Liver (tissue), 9 donors: ENCODE results near the gene CRMP1. TPM values are rescaled to one million over a fixed set of nuclear protein-coding genes. Genes with fewer than 3 reads are reported as not detected.

ENCODE experiments used
- DNase-seq: peaks from one replicate; pipeline ENCODE4 v3.0.0-alpha.2; 2017; ENCODE audit warnings: low spot score
- H3K27ac ChIP-seq, 2 donors: one replicate each; pipeline ENCODE4 v1.7.0; 2013; ENCODE audit warnings: inconsistent platforms in 2 of 2, low read length in 2 of 2, control low read depth in 1 of 2, low read depth in 1 of 2, mild to moderate bottlenecking in 1 of 2
- H3K27me3 ChIP-seq, 4 donors: one replicate each; pipeline versions ENCODE4 v1.6.1 to v1.7.0; 2013; ENCODE audit warnings: low read length in 3 of 4, inconsistent platforms in 1 of 4, mild to moderate bottlenecking in 1 of 4, moderate library complexity in 1 of 4; ENCODE audit not compliant: control insufficient read depth in 4 of 4, insufficient read depth in 4 of 4
- H3K36me3 ChIP-seq, 4 donors: one replicate each; pipeline versions ENCODE4 v1.6.1 to v1.7.0; 2013; ENCODE audit warnings: low read length in 3 of 4, mild to moderate bottlenecking in 3 of 4, low read depth in 1 of 4, moderate library complexity in 1 of 4; ENCODE audit not compliant: control insufficient read depth in 4 of 4, insufficient read depth in 3 of 4
- H3K4me1 ChIP-seq, 4 donors: one replicate each; pipeline versions ENCODE4 v1.6.1 to v1.7.0; 2013; ENCODE audit warnings: low read length in 3 of 4, mild to moderate bottlenecking in 3 of 4, moderate library complexity in 1 of 4; ENCODE audit not compliant: control insufficient read depth in 4 of 4, insufficient read depth in 4 of 4
- H3K4me3 ChIP-seq, 3 donors: one replicate each; pipeline versions ENCODE4 v1.6.1 to v1.7.0; 2013; ENCODE audit warnings: low read length in 3 of 3, control low read depth in 1 of 3, low read depth in 1 of 3, mild to moderate bottlenecking in 1 of 3
- H3K9ac ChIP-seq, 2 donors: one replicate each; pipeline ENCODE4 v1.7.0; 2013; ENCODE audit warnings: low read length in 2 of 2, mild to moderate bottlenecking in 2 of 2, moderate library complexity in 2 of 2, control low read depth in 1 of 2, low read depth in 1 of 2
- H3K9me3 ChIP-seq, 4 donors: one replicate each; pipeline versions ENCODE4 v1.6.1 to v1.7.0; 2013; ENCODE audit warnings: low read length in 3 of 4; ENCODE audit not compliant: control insufficient read depth in 4 of 4
- FOXA1 ChIP-seq: IDR thresholded peaks from 2 replicates; pipeline ENCODE4 v1.6.1; 2016; ENCODE audit warnings: antibody characterized with exemption
- FOXA2 ChIP-seq: IDR thresholded peaks from 2 replicates; pipeline ENCODE4 v1.6.1; 2016; ENCODE audit warnings: antibody characterized with exemption
- HNF4A ChIP-seq, 2 donors: conservative IDR thresholded peaks; 2 replicates each; pipeline ENCODE4 v1.6.1; 2016; ENCODE audit warnings: antibody characterized with exemption in 2 of 2, mild to moderate bottlenecking in 2 of 2
- HNF4G ChIP-seq: IDR thresholded peaks from 2 replicates; pipeline ENCODE4 v1.6.1; 2016; ENCODE audit warnings: antibody characterized with exemption
- NR2F2 ChIP-seq: IDR thresholded peaks from 2 replicates; pipeline ENCODE4 v1.6.1; 2016; ENCODE audit warnings: antibody characterized with exemption
- RAD21 ChIP-seq, 2 donors: IDR thresholded peaks; 2 replicates each; pipeline ENCODE4 v1.6.1; 2016; ENCODE audit warnings: antibody characterized with exemption in 2 of 2, mild to moderate bottlenecking in 2 of 2
- RXRA ChIP-seq, 2 donors: IDR thresholded peaks; 2 replicates each; pipeline ENCODE4 v1.6.1; 2017 to 2018; ENCODE audit warnings: antibody characterized with exemption in 2 of 2, mild to moderate bottlenecking in 1 of 2
- YY1 ChIP-seq: IDR thresholded peaks from 2 replicates; pipeline ENCODE4 v1.6.1; 2016; ENCODE audit warnings: antibody characterized with exemption, mild to moderate bottlenecking
- WGBS: extraction: QIAGEN DNeasy Blood & Tissue Kit; methylation state at CpG from one replicate; pipeline ENCODE4 v1.1.7; 2013; 5-methylcytosine and 5-hydroxymethylcytosine counted together
- polyA plus RNA-seq, 2 donors: library from polyadenylated mRNA; stranded (reverse) in 1 of 2; unstranded in 1 of 2; fragments of 200-250 nt in 1 of 2; fragments of >200 nt in 1 of 2; fragmentation: Nextera tagmentation in 1 of 2; extraction: Ambion mirVana in 1 of 2; gene quantifications; one replicate each; pipeline versions ENCODE4 v1.2.1 to v1.2.3, GENCODE V29; 2013 to 2015
- total RNA-seq, 2 donors: library from RNA; depleted of rRNA; stranded (reverse); fragments of >200 nt; gene quantifications; one replicate each; pipeline ENCODE4 v1.2.3, GENCODE V29; 2014
- TF ChIP-seq, protein P1 (sequence below): IDR thresholded peaks from 2 replicates; pipeline ENCODE4 v1.6.1; 2016; ENCODE audit warnings: antibody characterized with exemption, mild to moderate bottlenecking
- TF ChIP-seq, protein P2 (sequence below): IDR thresholded peaks from 2 replicates; pipeline ENCODE4 v1.6.1; 2016; ENCODE audit warnings: antibody characterized with exemption
- TF ChIP-seq, protein P3 (sequence below): fragments of 150-350 bp; IDR thresholded peaks from 2 replicates; pipeline ENCODE4 v1.5.1; 2017; ENCODE audit warnings: improper control_type of control experiment, low read depth, low read length; ENCODE audit not compliant: missing input control
- TF ChIP-seq, protein P4 (sequence below): IDR thresholded peaks from 2 replicates; pipeline ENCODE4 v1.6.1; 2016; ENCODE audit warnings: antibody characterized with exemption
- TF ChIP-seq, protein P5 (sequence below): IDR thresholded peaks from 2 replicates; pipeline ENCODE4 v1.6.1; 2016; ENCODE audit warnings: antibody characterized with exemption
- donor health status: healthy.
- donor health status: healthy.
- donor health status: healthy.
- donor health status: healthy.
- donor health status: healthy.

The CRMP1 gene
- total and polyA plus RNA-seq, 4 donors, result 0.06 to 0.42 (median 0.12) TPM

DNA sequence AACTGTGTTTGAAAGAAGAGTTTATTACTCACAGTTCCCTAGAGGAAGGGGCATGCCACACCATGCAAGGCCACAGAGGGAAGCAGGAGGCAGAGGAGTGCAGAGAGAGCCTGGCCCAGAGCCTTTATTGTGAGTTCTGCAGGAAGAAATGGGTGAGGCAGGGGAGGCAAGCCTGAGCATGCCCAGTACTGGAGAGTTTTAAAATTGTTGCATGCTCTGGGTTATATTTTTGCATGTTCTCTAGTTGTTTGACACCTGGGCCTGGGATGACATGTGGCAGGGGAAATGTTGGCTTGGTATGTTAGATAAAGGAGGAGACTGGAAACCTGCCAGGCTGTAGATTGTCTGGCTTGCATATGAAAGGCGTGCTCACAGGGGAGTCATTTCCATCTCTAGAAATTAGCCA lies 19.7 kb upstream of the CRMP1 start:
- Histone ChIP-seq H3K27ac (no peak overlapping the region), H3K9me3 (peaks cover 3 to 5% (median 4%) of the 10 kb centered on the region in 4 donors), H3K27me3 (peaks cover 0 to 4% (median 1%) of the 10 kb centered on the region in 4 donors), H3K9ac (no peak overlapping the region), H3K4me3 (no peak overlapping the region), H3K36me3 (no peaks in the 10 kb centered on the region), H3K4me1 (no peaks in the 10 kb centered on the region)
- WGBS, result 86% methylated on average over 1 of the region's 1 CpG
- TF ChIP-seq, protein P1, sequence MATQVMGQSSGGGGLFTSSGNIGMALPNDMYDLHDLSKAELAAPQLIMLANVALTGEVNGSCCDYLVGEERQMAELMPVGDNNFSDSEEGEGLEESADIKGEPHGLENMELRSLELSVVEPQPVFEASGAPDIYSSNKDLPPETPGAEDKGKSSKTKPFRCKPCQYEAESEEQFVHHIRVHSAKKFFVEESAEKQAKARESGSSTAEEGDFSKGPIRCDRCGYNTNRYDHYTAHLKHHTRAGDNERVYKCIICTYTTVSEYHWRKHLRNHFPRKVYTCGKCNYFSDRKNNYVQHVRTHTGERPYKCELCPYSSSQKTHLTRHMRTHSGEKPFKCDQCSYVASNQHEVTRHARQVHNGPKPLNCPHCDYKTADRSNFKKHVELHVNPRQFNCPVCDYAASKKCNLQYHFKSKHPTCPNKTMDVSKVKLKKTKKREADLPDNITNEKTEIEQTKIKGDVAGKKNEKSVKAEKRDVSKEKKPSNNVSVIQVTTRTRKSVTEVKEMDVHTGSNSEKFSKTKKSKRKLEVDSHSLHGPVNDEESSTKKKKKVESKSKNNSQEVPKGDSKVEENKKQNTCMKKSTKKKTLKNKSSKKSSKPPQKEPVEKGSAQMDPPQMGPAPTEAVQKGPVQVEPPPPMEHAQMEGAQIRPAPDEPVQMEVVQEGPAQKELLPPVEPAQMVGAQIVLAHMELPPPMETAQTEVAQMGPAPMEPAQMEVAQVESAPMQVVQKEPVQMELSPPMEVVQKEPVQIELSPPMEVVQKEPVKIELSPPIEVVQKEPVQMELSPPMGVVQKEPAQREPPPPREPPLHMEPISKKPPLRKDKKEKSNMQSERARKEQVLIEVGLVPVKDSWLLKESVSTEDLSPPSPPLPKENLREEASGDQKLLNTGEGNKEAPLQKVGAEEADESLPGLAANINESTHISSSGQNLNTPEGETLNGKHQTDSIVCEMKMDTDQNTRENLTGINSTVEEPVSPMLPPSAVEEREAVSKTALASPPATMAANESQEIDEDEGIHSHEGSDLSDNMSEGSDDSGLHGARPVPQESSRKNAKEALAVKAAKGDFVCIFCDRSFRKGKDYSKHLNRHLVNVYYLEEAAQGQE, result no peak
- TF ChIP-seq, protein P2, sequence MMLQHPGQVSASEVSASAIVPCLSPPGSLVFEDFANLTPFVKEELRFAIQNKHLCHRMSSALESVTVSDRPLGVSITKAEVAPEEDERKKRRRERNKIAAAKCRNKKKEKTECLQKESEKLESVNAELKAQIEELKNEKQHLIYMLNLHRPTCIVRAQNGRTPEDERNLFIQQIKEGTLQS, result no peak
- DNase-seq, result no peak

DNA sequence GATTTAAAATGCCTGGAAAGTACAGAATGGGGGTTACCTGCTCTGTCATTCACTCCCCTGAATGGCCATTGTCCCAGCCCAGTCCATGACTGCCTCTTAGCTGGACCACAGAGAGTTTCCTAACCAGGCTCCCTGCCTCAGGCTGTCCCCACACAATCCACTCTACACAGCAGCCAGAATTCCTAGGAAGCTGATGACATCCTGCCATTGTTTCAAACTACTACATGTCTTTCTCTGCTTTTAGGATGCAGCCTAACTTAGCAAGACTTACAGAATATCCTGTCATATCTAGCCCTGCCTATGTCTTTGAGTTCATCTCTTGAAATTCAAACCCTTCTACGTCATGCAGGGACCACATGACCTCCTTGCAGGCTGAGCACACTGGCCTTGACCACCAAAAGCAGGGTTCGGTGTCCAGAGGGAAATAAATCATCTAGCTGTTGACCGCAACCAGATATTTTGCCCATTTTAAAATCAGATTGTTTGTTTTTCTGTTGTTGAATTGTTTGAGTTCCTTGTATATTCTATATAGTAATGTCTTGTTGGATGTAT lies 16.1 kb upstream of the CRMP1 start:
- no peak overlapping the region for H3K9ac ChIP-seq
- DNase-seq, result no peak
- no peaks in the 10 kb centered on the region for H3K4me1 ChIP-seq
- H3K9me3 ChIP-seq, result peaks cover 3 to 8% (median 5%) of the 10 kb centered on the region in 4 donors
- H3K36me3 ChIP-seq, result no peaks in the 10 kb centered on the region
- WGBS, result 59% methylated on average over 3 of the region's 3 CpGs
- H3K4me3 ChIP-seq, result no peak overlapping the region
- H3K27ac ChIP-seq, result no peak overlapping the region
- TF ChIP-seq YY1 (no peak), RXRA (IDR thresholded peaks at IDR 0.05) (no peak), HNF4A (conservative IDR thresholded peaks at IDR 0.05) (no peak), NR2F2 (no peak), HNF4G (no peak), RAD21 (IDR thresholded peaks at IDR 0.05) (no peak), FOXA2 (no peak), FOXA1 (no peak)
- TF ChIP-seq, protein P3, sequence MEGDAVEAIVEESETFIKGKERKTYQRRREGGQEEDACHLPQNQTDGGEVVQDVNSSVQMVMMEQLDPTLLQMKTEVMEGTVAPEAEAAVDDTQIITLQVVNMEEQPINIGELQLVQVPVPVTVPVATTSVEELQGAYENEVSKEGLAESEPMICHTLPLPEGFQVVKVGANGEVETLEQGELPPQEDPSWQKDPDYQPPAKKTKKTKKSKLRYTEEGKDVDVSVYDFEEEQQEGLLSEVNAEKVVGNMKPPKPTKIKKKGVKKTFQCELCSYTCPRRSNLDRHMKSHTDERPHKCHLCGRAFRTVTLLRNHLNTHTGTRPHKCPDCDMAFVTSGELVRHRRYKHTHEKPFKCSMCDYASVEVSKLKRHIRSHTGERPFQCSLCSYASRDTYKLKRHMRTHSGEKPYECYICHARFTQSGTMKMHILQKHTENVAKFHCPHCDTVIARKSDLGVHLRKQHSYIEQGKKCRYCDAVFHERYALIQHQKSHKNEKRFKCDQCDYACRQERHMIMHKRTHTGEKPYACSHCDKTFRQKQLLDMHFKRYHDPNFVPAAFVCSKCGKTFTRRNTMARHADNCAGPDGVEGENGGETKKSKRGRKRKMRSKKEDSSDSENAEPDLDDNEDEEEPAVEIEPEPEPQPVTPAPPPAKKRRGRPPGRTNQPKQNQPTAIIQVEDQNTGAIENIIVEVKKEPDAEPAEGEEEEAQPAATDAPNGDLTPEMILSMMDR, result no peak
- TF ChIP-seq, protein P2, result no peak
- TF ChIP-seq, protein P1, result no peak
- TF ChIP-seq, protein P4, sequence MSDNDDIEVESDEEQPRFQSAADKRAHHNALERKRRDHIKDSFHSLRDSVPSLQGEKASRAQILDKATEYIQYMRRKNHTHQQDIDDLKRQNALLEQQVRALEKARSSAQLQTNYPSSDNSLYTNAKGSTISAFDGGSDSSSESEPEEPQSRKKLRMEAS, result no peak
- TF ChIP-seq, protein P5, sequence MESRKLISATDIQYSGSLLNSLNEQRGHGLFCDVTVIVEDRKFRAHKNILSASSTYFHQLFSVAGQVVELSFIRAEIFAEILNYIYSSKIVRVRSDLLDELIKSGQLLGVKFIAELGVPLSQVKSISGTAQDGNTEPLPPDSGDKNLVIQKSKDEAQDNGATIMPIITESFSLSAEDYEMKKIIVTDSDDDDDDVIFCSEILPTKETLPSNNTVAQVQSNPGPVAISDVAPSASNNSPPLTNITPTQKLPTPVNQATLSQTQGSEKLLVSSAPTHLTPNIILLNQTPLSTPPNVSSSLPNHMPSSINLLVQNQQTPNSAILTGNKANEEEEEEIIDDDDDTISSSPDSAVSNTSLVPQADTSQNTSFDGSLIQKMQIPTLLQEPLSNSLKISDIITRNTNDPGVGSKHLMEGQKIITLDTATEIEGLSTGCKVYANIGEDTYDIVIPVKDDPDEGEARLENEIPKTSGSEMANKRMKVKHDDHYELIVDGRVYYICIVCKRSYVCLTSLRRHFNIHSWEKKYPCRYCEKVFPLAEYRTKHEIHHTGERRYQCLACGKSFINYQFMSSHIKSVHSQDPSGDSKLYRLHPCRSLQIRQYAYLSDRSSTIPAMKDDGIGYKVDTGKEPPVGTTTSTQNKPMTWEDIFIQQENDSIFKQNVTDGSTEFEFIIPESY, result no peak
- peaks cover 0 to 3% (median 1%) of the 10 kb centered on the region in 4 donors for H3K27me3 ChIP-seq
